Measurements from ENCODE around the gene ANTXR2. TPM values are rescaled to one million over a fixed set of nuclear protein-coding genes. Genes with fewer than 3 reads are reported as not detected.

Gene ANTXR2
- total and polyA plus RNA-seq, 2 of the 8 experiments (the other 6 are each of a cell fraction or from before 2014, with no cell fraction given) = 1.1 to 7.5 TPM

GRCh38 chr4:80081566-80081965, 8.5 kb upstream of the ANTXR2 start:
- WGBS, 2 experiments (ENCODE audit: extremely low coverage in 1 of 2, insufficient coverage in 1 of 2, insufficient read length in 1 of 2, insufficient replicate concordance in 2 of 2, low coverage in 1 of 2, low lambda C conversion rate in 2 of 2, missing lambda C conversion rate in 1 of 2) = 94% methylated on average over 4 of the region's 4 CpGs; no CpG with 5 or more reads in 1 of the 2 experiments
- TF ChIP-seq RFX5 (IDR thresholded peaks at IDR 0.05; ENCODE audit: borderline replicate concordance, low read depth, low read length) (no peak), SAP30 (IDR thresholded peaks at IDR 0.05; ENCODE audit: insufficient read depth, insufficient replicate concordance, low read length) (no peak), CEBPB (IDR thresholded peaks at IDR 0.05; ENCODE audit: low read depth, low read length) (no peak), MAFK (IDR thresholded peaks at IDR 0.05; ENCODE audit: low read depth, low read length) (no peak), RNF2 (IDR thresholded peaks at IDR 0.05; ENCODE audit: borderline replicate concordance, low read depth, low read length, missing control alignments, poor library complexity, severe bottlenecking) (no peak), RBBP5 (IDR thresholded peaks at IDR 0.05; ENCODE audit: borderline replicate concordance, low read depth, low read length) (no peak), JUND (IDR thresholded peaks at IDR 0.05; ENCODE audit: low read length) (no peak), CTBP2 (IDR thresholded peaks at IDR 0.05; ENCODE audit: borderline replicate concordance, insufficient read depth, insufficient read length, low read length) (no peak), TBP (IDR thresholded peaks at IDR 0.05; ENCODE audit: low read depth, low read length) (no peak), KDM1A (IDR thresholded peaks at IDR 0.05; ENCODE audit: borderline replicate concordance, low read length) (no peak), SP1 (IDR thresholded peaks at IDR 0.05; ENCODE audit: low read depth, low read length) (no peak), CHD1 (IDR thresholded peaks at IDR 0.05; ENCODE audit: low read depth, low read length) (no peak)
- Histone ChIP-seq H2BK120ac (replicated peaks; ENCODE audit: low read depth, low read length) (no peak overlapping the region), H3K14ac (ENCODE audit: insufficient read length) (no peak overlapping the region), H3K9me3 (ENCODE audit: insufficient read depth in 2 of 2, low read depth in 1 of 2, low read length in 1 of 2) (no peaks in the 10 kb centered on the region; a peak in 1 of 4 replicates), H4K91ac (replicated peaks; ENCODE audit: insufficient read length, low read length) (no peak overlapping the region), H2BK15ac (ENCODE audit: low read length) (no peak overlapping the region), H3K4me3 (ENCODE audit: extremely low read depth in 1 of 4, insufficient read depth in 2 of 4, low read depth in 3 of 4, low read length in 4 of 4) (no peak overlapping the region), H3K79me1 (ENCODE audit: low read depth, low read length) (no peaks in the 10 kb centered on the region), H4K5ac (ENCODE audit: insufficient read length, low read depth, low read length) (no peak overlapping the region), H4K8ac (ENCODE audit: extremely low read depth, insufficient read depth, low read length) (no peak overlapping the region), H3K4me1 (replicated peaks in 1 of 4; ENCODE audit: control insufficient read depth in 3 of 4, insufficient read depth in 4 of 4, low read length in 3 of 4) (no peaks in the 10 kb centered on the region), H3K27ac (ENCODE audit: low read depth, low read length) (no peak overlapping the region), H2BK12ac (ENCODE audit: low read depth, low read length) (no peak overlapping the region), H3K18ac (ENCODE audit: extremely low read depth, low read length) (no peak overlapping the region), H3K23ac (ENCODE audit: insufficient read length) (no peak overlapping the region), H3K23me2 (ENCODE audit: low read depth, low read length) (no peaks in the 10 kb centered on the region), H2BK20ac (ENCODE audit: low read length) (no peak overlapping the region), H3K79me2 (ENCODE audit: control insufficient read depth in 1 of 2, insufficient read depth in 2 of 2, low read length in 2 of 2) (no peaks in the 10 kb centered on the region), H4K20me1 (replicated peaks in 1 of 2; ENCODE audit: control insufficient read depth in 1 of 2, insufficient read depth in 2 of 2, low read length in 2 of 2) (no peaks in the 10 kb centered on the region), H2AFZ (ENCODE audit: low read length) (no peak overlapping the region), H3K27me3 (replicated peaks in 1 of 4; ENCODE audit: control insufficient read depth in 3 of 4, extremely low read depth in 1 of 4, insufficient read depth in 3 of 4, low read length in 3 of 4) (no peaks in the 10 kb centered on the region), H3K36me3 (ENCODE audit: control insufficient read depth in 2 of 4, insufficient read depth in 4 of 4, low read length in 3 of 4) (no peaks in the 10 kb centered on the region), H3K4ac (replicated peaks; ENCODE audit: insufficient read length, low read depth, low read length) (no peak overlapping the region), H2AK5ac (ENCODE audit: low read depth, low read length) (no peak overlapping the region), H3K56ac (replicated peaks; ENCODE audit: insufficient read length, low read depth, low read length) (no peak overlapping the region), H3K4me2 (ENCODE audit: insufficient read depth in 1 of 2, low read depth in 2 of 2, low read length in 2 of 2) (no peak overlapping the region), H2BK5ac (ENCODE audit: low read depth, low read length) (no peak overlapping the region), H3K9ac (replicated peaks in 1 of 4; ENCODE audit: extremely low read depth in 1 of 4, low read depth in 3 of 4, low read length in 3 of 4) (no peak overlapping the region)
- CTCF ChIA-PET (ENCODE audit: partially characterized antibody) = no interaction called here
- DNase-seq (ENCODE audit: low read depth in 1 of 2, low spot score in 2 of 2) (no peak), FAIRE-seq (no peak)
- POLR2A ChIA-PET (ENCODE audit: partially characterized antibody) = no interaction called here

Measured in H1 (cell line).